Measurements from ENCODE around the gene AIF1L.
"Not testable (repeated sequence)": the region's sequence is repeated elsewhere in the genome, so short reads cannot be mapped to it uniquely, and the experiment has no call there.

GRCh38 chr9:131115360-131115742 lies 19.0 kb downstream of the AIF1L start:
- TF ChIP-seq, protein P1, sequence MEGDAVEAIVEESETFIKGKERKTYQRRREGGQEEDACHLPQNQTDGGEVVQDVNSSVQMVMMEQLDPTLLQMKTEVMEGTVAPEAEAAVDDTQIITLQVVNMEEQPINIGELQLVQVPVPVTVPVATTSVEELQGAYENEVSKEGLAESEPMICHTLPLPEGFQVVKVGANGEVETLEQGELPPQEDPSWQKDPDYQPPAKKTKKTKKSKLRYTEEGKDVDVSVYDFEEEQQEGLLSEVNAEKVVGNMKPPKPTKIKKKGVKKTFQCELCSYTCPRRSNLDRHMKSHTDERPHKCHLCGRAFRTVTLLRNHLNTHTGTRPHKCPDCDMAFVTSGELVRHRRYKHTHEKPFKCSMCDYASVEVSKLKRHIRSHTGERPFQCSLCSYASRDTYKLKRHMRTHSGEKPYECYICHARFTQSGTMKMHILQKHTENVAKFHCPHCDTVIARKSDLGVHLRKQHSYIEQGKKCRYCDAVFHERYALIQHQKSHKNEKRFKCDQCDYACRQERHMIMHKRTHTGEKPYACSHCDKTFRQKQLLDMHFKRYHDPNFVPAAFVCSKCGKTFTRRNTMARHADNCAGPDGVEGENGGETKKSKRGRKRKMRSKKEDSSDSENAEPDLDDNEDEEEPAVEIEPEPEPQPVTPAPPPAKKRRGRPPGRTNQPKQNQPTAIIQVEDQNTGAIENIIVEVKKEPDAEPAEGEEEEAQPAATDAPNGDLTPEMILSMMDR (optimal IDR thresholded peaks at IDR 0.05 in 1 of 3, IDR thresholded peaks at IDR 0.05 in 1 of 3, conservative IDR thresholded peaks at IDR 0.05 in 1 of 3; ENCODE audit: extremely low read depth in 1 of 3, insufficient read depth in 2 of 3, low read length in 3 of 3), result not testable (repeated sequence)
- not testable (repeated sequence) for TF ChIP-seq EZH2 (IDR thresholded peaks at IDR 0.05; ENCODE audit: low read length)
